Measurements from ENCODE around the gene TBC1D8. TPM values are rescaled to one million over a fixed set of nuclear protein-coding genes. Genes with fewer than 3 reads are reported as not detected.
"Not testable (repeated sequence)": the region's sequence is repeated elsewhere in the genome, so short reads cannot be mapped to it uniquely, and the experiment has no call there.

The TBC1D8 gene
- total RNA-seq, 1 experiment from 2014 or later: 0.97 TPM

GRCh38 chr2:101050886-101051285 lies 100.3 kb downstream of the TBC1D8 start:
- not testable (repeated sequence) for H3K4me3 ChIP-seq (ENCODE audit: low read length); H3K4me2 ChIP-seq (ENCODE audit: low read depth, low read length, poor library complexity, severe bottlenecking); H4K20me1 ChIP-seq (ENCODE audit: insufficient read depth, low read depth, low read length); H2AFZ ChIP-seq (ENCODE audit: low read length); H3K36me3 ChIP-seq (ENCODE audit: insufficient read depth, low read length); H3K4me1 ChIP-seq (ENCODE audit: low read length); DNase-seq; H3K27ac ChIP-seq (ENCODE audit: low read length); H3K79me2 ChIP-seq (ENCODE audit: low read length); H3K9me3 ChIP-seq (ENCODE audit: low read length); H3K27me3 ChIP-seq (ENCODE audit: low read length); H3K9ac ChIP-seq (ENCODE audit: low read length); H3K9me2 ChIP-seq (replicated peaks; ENCODE audit: insufficient read depth, low read length)

GRCh38 chr2:101048756-101049155 lies 102.4 kb downstream of the TBC1D8 start:
- Histone ChIP-seq H3K4me3 (ENCODE audit: low read length) (no peak overlapping the region), H4K20me1 (ENCODE audit: insufficient read depth, low read depth, low read length) (no peaks in the 10 kb centered on the region), H3K79me2 (ENCODE audit: low read length) (no peaks in the 10 kb centered on the region), H3K9me3 (ENCODE audit: low read length) (no peaks in the 10 kb centered on the region), H2AFZ (ENCODE audit: low read length) (no peak overlapping the region), H3K9me2 (replicated peaks; ENCODE audit: insufficient read depth, low read length) (no peaks in the 10 kb centered on the region), H3K27me3 (ENCODE audit: low read length) (0 out of 2 replicates have a peak, but pooled peaks cover 2% of the 10 kb centered on the region), H3K4me2 (ENCODE audit: low read depth, low read length, poor library complexity, severe bottlenecking) (no peak overlapping the region), H3K4me1 (ENCODE audit: low read length) (no peaks in the 10 kb centered on the region), H3K36me3 (ENCODE audit: insufficient read depth, low read length) (no peaks in the 10 kb centered on the region), H3K9ac (ENCODE audit: low read length) (no peak overlapping the region), H3K27ac (ENCODE audit: low read length) (no peak overlapping the region)
- DNase-seq: no peak

DNA sequence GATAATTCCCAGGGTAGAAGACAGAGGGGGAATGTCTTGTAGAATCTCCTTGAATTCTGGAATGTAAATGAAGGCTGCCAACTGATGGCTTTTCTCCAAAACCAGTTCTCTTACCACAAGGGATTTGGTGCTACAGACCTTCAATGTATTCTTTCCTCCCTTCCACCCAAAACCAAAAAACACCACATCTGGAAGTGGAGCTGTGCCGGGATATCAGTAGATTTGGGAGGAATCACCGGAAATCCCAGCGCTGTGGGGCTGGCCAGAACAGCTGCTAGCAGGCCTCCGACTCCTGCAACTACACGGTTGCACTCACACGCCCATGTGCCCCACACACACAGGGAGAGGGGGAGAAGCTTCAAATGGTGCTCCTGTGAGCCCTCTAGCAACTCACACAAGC lies 103.4 kb downstream of the TBC1D8 start:
- no peak overlapping the region for H3K27ac ChIP-seq (ENCODE audit: low read length)
- no peaks in the 10 kb centered on the region for H3K9me2 ChIP-seq (replicated peaks; ENCODE audit: insufficient read depth, low read length)
- no peaks in the 10 kb centered on the region for H3K36me3 ChIP-seq (ENCODE audit: insufficient read depth, low read length)
- H3K79me2 ChIP-seq (ENCODE audit: low read length): no peaks in the 10 kb centered on the region
- no peaks in the 10 kb centered on the region for H3K4me1 ChIP-seq (ENCODE audit: low read length)
- H3K9me3 ChIP-seq (ENCODE audit: low read length): no peaks in the 10 kb centered on the region
- H4K20me1 ChIP-seq (ENCODE audit: insufficient read depth, low read depth, low read length): no peaks in the 10 kb centered on the region
- no peak overlapping the region for H3K4me2 ChIP-seq (ENCODE audit: low read depth, low read length, poor library complexity, severe bottlenecking)
- 0 out of 2 replicates have a peak, but pooled peaks cover 2% of the 10 kb centered on the region for H3K27me3 ChIP-seq (ENCODE audit: low read length)
- H3K9ac ChIP-seq (ENCODE audit: low read length): no peak overlapping the region
- no peak overlapping the region for H3K4me3 ChIP-seq (ENCODE audit: low read length)
- DNase-seq: no peak
- H2AFZ ChIP-seq (ENCODE audit: low read length): no peak overlapping the region

- 0 out of 2 replicates have a peak, but pooled peaks cover 2% of the 10 kb centered on the region for H3K27me3 ChIP-seq (ENCODE audit: low read length)
- H2AFZ ChIP-seq (ENCODE audit: low read length): no peak overlapping the region
- no peak overlapping the region for H3K27ac ChIP-seq (ENCODE audit: low read length)
- no peak for DNase-seq
- no peaks in the 10 kb centered on the region for H3K9me3 ChIP-seq (ENCODE audit: low read length)
- H4K20me1 ChIP-seq (ENCODE audit: insufficient read depth, low read depth, low read length): no peaks in the 10 kb centered on the region
- no peak overlapping the region for H3K4me3 ChIP-seq (ENCODE audit: low read length)
- H3K9me2 ChIP-seq (replicated peaks; ENCODE audit: insufficient read depth, low read length): no peaks in the 10 kb centered on the region
- H3K79me2 ChIP-seq (ENCODE audit: low read length): no peaks in the 10 kb centered on the region
- H3K36me3 ChIP-seq (ENCODE audit: insufficient read depth, low read length): no peaks in the 10 kb centered on the region
- no peak overlapping the region for H3K9ac ChIP-seq (ENCODE audit: low read length)
- no peak overlapping the region for H3K4me2 ChIP-seq (ENCODE audit: low read depth, low read length, poor library complexity, severe bottlenecking)
- H3K4me1 ChIP-seq (ENCODE audit: low read length): no peaks in the 10 kb centered on the region
Measured at GRCh38 chr2:101047075-101047766, 104.0 kb downstream of the TBC1D8 start.

DNA sequence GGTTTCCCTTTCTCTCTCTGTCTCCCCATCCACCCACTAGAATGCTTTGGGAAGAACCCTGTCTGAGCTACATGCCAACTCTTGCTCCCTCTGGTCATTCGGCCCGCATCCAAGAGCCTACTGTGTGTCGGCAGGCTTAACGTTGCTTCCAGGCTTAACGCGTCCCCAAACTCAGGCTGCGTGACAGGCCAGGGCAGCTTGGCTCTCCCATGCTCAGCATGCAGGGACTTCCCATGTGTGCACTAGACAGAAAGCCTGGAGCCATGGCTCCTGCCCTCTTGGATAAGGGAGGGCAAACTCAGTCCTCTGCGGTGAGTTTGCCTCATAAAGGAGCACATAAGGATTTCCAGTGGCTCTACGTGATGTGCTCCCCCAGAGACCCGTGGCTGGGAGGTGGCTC lies 105.9 kb downstream of the TBC1D8 start:
- Histone ChIP-seq H2AFZ (ENCODE audit: low read length) (no peak overlapping the region), H3K4me1 (ENCODE audit: low read length) (no peaks in the 10 kb centered on the region), H3K27me3 (ENCODE audit: low read length) (no peaks in the 10 kb centered on the region), H4K20me1 (ENCODE audit: insufficient read depth, low read depth, low read length) (no peaks in the 10 kb centered on the region), H3K27ac (ENCODE audit: low read length) (no peak overlapping the region), H3K4me3 (ENCODE audit: low read length) (no peak overlapping the region), H3K79me2 (ENCODE audit: low read length) (no peaks in the 10 kb centered on the region), H3K9me3 (ENCODE audit: low read length) (no peaks in the 10 kb centered on the region), H3K4me2 (ENCODE audit: low read depth, low read length, poor library complexity, severe bottlenecking) (no peak overlapping the region), H3K36me3 (ENCODE audit: insufficient read depth, low read length) (no peaks in the 10 kb centered on the region), H3K9me2 (replicated peaks; ENCODE audit: insufficient read depth, low read length) (no peaks in the 10 kb centered on the region), H3K9ac (ENCODE audit: low read length) (no peak overlapping the region)
- no peak for DNase-seq

DNA sequence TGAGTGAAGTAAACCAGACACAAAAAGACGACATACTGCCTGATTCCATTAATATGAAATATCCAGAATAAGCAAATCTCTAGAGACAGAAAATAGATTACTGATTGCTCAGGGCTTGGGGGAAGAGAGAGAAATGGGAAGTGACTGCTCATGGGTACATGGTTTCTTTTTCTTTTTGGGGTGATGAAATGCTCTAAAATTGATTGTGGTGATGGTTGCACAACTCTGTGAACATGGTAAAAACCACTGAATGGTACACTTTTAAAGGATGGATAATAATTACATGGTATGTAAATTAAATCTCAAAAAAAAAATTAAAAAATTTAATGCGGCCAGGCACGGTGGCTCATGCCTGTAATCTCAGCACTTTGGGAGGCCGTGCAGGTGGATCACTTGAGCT lies 109.8 kb downstream of the TBC1D8 start:
- Histone ChIP-seq H3K4me3 (ENCODE audit: low read length) (no peak overlapping the region), H3K4me2 (ENCODE audit: low read depth, low read length, poor library complexity, severe bottlenecking) (no peak overlapping the region)
- no peak for DNase-seq

DNA sequence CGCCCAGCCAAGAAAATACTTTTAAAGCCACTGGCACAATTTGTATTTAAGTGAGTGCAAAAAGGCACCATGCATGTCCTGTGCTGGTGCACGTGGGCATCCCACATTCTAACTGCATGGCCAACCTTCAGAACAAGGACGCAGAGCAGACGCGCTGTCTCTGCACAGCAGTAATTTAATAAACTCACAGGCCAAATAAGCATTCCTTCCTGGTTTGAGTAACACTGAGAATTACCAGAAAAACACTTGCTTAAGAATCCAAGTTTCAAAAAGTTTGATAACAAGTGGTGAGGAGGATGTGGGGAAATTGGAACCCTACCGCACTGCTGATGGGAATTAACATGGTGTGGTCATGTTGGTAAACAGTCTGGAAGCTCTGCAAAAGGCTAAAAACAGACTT lies 110.4 kb downstream of the TBC1D8 start:
- Histone ChIP-seq H3K9me2 (replicated peaks; ENCODE audit: insufficient read depth, low read length) (no peaks in the 10 kb centered on the region), H3K27ac (ENCODE audit: low read length) (no peak overlapping the region), H3K36me3 (ENCODE audit: insufficient read depth, low read length) (no peaks in the 10 kb centered on the region), H3K4me3 (ENCODE audit: low read length) (no peak overlapping the region), H3K79me2 (ENCODE audit: low read length) (no peaks in the 10 kb centered on the region), H3K4me1 (ENCODE audit: low read length) (no peaks in the 10 kb centered on the region), H3K27me3 (ENCODE audit: low read length) (no peaks in the 10 kb centered on the region), H3K4me2 (ENCODE audit: low read depth, low read length, poor library complexity, severe bottlenecking) (no peak overlapping the region), H2AFZ (ENCODE audit: low read length) (no peak overlapping the region), H3K9ac (ENCODE audit: low read length) (no peak overlapping the region), H3K9me3 (ENCODE audit: low read length) (no peaks in the 10 kb centered on the region), H4K20me1 (ENCODE audit: insufficient read depth, low read depth, low read length) (no peaks in the 10 kb centered on the region)
- no peak for DNase-seq

More for the DNA sequence above, 109.8 kb downstream of the TBC1D8 start:
- Histone ChIP-seq H3K9me3 (ENCODE audit: low read length) (no peaks in the 10 kb centered on the region), H3K9me2 (replicated peaks; ENCODE audit: insufficient read depth, low read length) (no peaks in the 10 kb centered on the region), H3K36me3 (ENCODE audit: insufficient read depth, low read length) (no peaks in the 10 kb centered on the region), H3K27ac (ENCODE audit: low read length) (no peak overlapping the region), H2AFZ (ENCODE audit: low read length) (no peak overlapping the region), H3K4me1 (ENCODE audit: low read length) (no peaks in the 10 kb centered on the region), H3K79me2 (ENCODE audit: low read length) (no peaks in the 10 kb centered on the region), H3K27me3 (ENCODE audit: low read length) (no peaks in the 10 kb centered on the region), H4K20me1 (ENCODE audit: insufficient read depth, low read depth, low read length) (no peaks in the 10 kb centered on the region), H3K9ac (ENCODE audit: low read length) (no peak overlapping the region)

DNA sequence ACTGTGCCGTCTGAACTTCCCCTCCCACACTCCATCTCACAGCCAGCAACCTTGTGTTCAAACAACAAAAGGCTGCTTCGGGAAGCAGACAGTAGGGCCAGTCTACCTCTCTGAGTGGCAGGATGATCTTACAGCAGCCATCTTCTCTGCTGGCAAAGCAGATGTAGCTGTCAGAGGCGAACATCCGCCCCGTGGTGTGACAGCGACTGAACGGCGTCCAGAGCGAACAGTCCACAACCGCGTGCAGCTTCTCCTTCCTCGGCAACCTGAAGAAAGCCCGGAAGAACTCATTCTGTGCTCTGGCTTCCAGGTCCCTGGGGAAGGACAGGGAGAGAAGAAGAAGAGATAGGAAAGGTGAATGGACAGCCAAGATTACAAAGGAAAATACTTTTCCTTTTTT lies 111.1 kb downstream of the TBC1D8 start:
- H3K9me3 ChIP-seq (ENCODE audit: low read length): no peaks in the 10 kb centered on the region
- no peaks in the 10 kb centered on the region for H3K79me2 ChIP-seq (ENCODE audit: low read length)
- no peak for DNase-seq
- H3K4me3 ChIP-seq (ENCODE audit: low read length): no peak overlapping the region
- H3K4me1 ChIP-seq (ENCODE audit: low read length): no peaks in the 10 kb centered on the region
- no peaks in the 10 kb centered on the region for H3K9me2 ChIP-seq (replicated peaks; ENCODE audit: insufficient read depth, low read length)
- no peaks in the 10 kb centered on the region for H4K20me1 ChIP-seq (ENCODE audit: insufficient read depth, low read depth, low read length)
- H3K27me3 ChIP-seq (ENCODE audit: low read length): no peaks in the 10 kb centered on the region
- H3K36me3 ChIP-seq (ENCODE audit: insufficient read depth, low read length): no peaks in the 10 kb centered on the region
- no peak overlapping the region for H3K4me2 ChIP-seq (ENCODE audit: low read depth, low read length, poor library complexity, severe bottlenecking)
- H3K27ac ChIP-seq (ENCODE audit: low read length): no peak overlapping the region
- H3K9ac ChIP-seq (ENCODE audit: low read length): no peak overlapping the region
- H2AFZ ChIP-seq (ENCODE audit: low read length): no peak overlapping the region

All from Karpas-422 (cell line).